ENCODE data around the gene PLEKHG5.

DNA sequence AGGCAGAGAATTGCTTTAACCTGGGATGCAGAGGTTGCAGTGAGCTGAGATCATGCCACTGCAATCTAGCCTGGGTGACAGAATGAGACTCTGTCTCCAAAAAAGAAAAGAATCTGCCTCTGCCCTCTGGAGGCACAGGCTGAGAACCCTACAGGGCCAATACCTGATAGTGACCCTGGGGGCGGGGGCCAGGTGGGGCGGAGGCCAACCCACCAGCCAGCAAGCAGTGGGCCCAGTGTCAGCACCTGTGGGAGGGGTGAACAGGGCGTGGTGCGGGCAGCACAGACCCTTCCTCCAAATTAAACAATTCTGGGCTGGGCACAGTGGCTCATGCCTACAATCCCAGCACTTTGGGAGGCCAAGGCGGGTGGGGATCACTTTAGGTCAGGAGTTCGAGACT is 19.0 kb upstream of the PLEKHG5 start:
- TF ChIP-seq EZH2phosphoT487 (IDR thresholded peaks at IDR 0.05; ENCODE audit: low read depth): no peak
- TF ChIP-seq, protein P1, sequence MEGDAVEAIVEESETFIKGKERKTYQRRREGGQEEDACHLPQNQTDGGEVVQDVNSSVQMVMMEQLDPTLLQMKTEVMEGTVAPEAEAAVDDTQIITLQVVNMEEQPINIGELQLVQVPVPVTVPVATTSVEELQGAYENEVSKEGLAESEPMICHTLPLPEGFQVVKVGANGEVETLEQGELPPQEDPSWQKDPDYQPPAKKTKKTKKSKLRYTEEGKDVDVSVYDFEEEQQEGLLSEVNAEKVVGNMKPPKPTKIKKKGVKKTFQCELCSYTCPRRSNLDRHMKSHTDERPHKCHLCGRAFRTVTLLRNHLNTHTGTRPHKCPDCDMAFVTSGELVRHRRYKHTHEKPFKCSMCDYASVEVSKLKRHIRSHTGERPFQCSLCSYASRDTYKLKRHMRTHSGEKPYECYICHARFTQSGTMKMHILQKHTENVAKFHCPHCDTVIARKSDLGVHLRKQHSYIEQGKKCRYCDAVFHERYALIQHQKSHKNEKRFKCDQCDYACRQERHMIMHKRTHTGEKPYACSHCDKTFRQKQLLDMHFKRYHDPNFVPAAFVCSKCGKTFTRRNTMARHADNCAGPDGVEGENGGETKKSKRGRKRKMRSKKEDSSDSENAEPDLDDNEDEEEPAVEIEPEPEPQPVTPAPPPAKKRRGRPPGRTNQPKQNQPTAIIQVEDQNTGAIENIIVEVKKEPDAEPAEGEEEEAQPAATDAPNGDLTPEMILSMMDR (IDR thresholded peaks at IDR 0.05; ENCODE audit: low read depth, low read length): no peak
